Measurements from ENCODE around the gene TSPOAP1. TPM values are rescaled to one million over a fixed set of nuclear protein-coding genes. Genes with fewer than 3 reads are reported as not detected.
A peak's percentile ranks its signal among the peaks of the same experiment; 100 is the strongest.

The TSPOAP1 gene
- total and polyA plus RNA-seq, 3 donors from 2014 or later, result 7.2 to 13.0 (median 8.2) TPM

- Histone ChIP-seq H3K9me3 (no peaks in the 10 kb centered on the region), H3K27ac (no peak overlapping the region), H3K36me3 (ENCODE audit: low read depth, missing control alignments) (no peaks in the 10 kb centered on the region), H3K4me1 (peaks cover 8% of the 10 kb centered on the region), H3K27me3 (no peaks in the 10 kb centered on the region), H3K4me3 (no peak overlapping the region)
- TF ChIP-seq CTCF (IDR thresholded peaks at IDR 0.05), result no peak
- WGBS, 2 donors, result 22 to 70% methylated on average over 2 to 11 of the region's 11 CpGs
- DNase-seq, result no peak
- intact Hi-C loops (cut with DNase I; ENCODE audit: low total_unique reads), result no loop called here
These were observed 3.3 kb downstream of the TSPOAP1 start for GRCh38 chr17:58325289-58325726.

GRCh38 chr17:58324409-58325288 is 3.9 kb downstream of the TSPOAP1 start:
- intact Hi-C loops (cut with DNase I; ENCODE audit: low total_unique reads), result no loop called here
- no peaks in the 10 kb centered on the region for H3K27me3 ChIP-seq
- H3K27ac ChIP-seq, result no peak overlapping the region
- 5 to 11% methylated on average over 8 to 58 of the region's 66 CpGs for WGBS, 2 donors
- peaks cover 8% of the 10 kb centered on the region for H3K4me1 ChIP-seq
- no peak for DNase-seq
- TF ChIP-seq POLR2A (IDR thresholded peaks at IDR 0.05) (no peak), CTCF (IDR thresholded peaks at IDR 0.05) (no peak)
- H3K4me3 ChIP-seq, result peak overlapping the region; percentile 46 to 65
- no peaks in the 10 kb centered on the region for H3K36me3 ChIP-seq (ENCODE audit: low read depth, missing control alignments)
- H3K9me3 ChIP-seq, result no peaks in the 10 kb centered on the region

GRCh38 chr17:58324056-58324408 is 4.6 kb downstream of the TSPOAP1 start:
- H3K4me1 ChIP-seq, result peaks cover 8% of the 10 kb centered on the region
- H3K27ac ChIP-seq, result no peak overlapping the region
- H3K27me3 ChIP-seq, result no peaks in the 10 kb centered on the region
- no peaks in the 10 kb centered on the region for H3K36me3 ChIP-seq (ENCODE audit: low read depth, missing control alignments)
- DNase-seq, result no peak
- intact Hi-C loops (cut with DNase I; ENCODE audit: low total_unique reads), result no loop called here
- peak overlapping the region; percentile 46 to 65 for H3K4me3 ChIP-seq
- H3K9me3 ChIP-seq, result no peaks in the 10 kb centered on the region
- TF ChIP-seq CTCF (IDR thresholded peaks at IDR 0.05) (no peak), POLR2A (IDR thresholded peaks at IDR 0.05) (no peak)
- 0 to 6% methylated on average over 1 to 12 of the region's 13 CpGs for WGBS, 2 donors

- Histone ChIP-seq H3K27me3 (no peaks in the 10 kb centered on the region), H3K9me3 (no peaks in the 10 kb centered on the region), H3K27ac (no peak overlapping the region), H3K4me1 (peaks cover 8% of the 10 kb centered on the region), H3K36me3 (ENCODE audit: low read depth, missing control alignments) (no peaks in the 10 kb centered on the region), H3K4me3 (peak overlapping the region in 1 of 2 donors; percentile 65)
- no peak for TF ChIP-seq CTCF (IDR thresholded peaks at IDR 0.05)
- TF ChIP-seq POLR2A (IDR thresholded peaks at IDR 0.05), result no peak
- no peak for DNase-seq
- intact Hi-C loops (cut with DNase I; ENCODE audit: low total_unique reads), result no loop called here
- 57 to 58% methylated on average over 8 of the region's 8 CpGs for WGBS, 2 donors
These were observed 5.1 kb downstream of the TSPOAP1 start for GRCh38 chr17:58323366-58324055.

All from testis (tissue), 3 donors.